Stimulated activated CD4-positive, alpha-beta T cell treated with anti-CD3 and anti-CD28 coated beads, TNF-alpha, amount 100 ng/mL, for 4 hours (primary cell): Measurements from ENCODE around the gene DNMT1.

Experiments used
- DNase-seq, 3 experiments: peaks; one replicate each; pipeline ENCODE4 v3.0.0-alpha.2; 2020; ENCODE audit warnings: low read depth in 3 of 3

The DNMT1 gene

DNA sequence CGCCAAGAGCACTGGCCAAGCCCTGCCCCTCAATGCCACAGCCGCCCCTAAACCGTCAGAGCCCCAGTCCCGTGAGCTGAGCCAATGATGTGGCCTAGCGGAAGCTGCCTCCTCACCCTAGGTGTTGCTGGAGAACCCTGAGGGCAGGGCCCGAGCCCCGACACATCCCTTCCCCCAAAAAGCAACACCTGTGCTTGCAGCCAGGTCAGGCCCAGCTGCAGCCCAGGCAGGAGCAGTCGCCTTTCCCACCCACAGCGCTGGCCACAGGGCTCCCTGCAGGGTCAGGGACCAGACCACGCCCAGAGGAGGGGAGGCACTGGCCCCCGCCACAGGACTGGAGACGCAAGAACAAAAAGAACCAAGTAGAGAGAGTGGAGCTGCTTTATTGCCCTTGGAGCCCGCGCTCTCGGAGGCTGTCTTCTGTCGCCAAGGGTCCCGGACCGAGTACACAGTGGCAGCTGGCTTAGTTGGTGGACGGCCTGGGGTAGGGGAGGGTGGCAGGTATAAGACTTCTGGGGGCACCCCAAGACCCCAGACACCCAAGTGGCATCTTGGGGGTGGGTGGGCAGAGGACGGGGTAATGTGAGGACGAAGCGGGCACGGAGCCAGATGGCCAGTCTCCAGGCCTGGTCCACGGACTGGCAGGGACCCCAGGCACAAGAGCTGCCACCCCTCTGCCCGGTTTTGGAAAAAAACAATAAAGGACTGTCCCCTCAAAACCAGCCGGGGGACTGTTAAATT lies 79.9 kb downstream of the DNMT1 start:
- DNase-seq = no peak

DNA sequence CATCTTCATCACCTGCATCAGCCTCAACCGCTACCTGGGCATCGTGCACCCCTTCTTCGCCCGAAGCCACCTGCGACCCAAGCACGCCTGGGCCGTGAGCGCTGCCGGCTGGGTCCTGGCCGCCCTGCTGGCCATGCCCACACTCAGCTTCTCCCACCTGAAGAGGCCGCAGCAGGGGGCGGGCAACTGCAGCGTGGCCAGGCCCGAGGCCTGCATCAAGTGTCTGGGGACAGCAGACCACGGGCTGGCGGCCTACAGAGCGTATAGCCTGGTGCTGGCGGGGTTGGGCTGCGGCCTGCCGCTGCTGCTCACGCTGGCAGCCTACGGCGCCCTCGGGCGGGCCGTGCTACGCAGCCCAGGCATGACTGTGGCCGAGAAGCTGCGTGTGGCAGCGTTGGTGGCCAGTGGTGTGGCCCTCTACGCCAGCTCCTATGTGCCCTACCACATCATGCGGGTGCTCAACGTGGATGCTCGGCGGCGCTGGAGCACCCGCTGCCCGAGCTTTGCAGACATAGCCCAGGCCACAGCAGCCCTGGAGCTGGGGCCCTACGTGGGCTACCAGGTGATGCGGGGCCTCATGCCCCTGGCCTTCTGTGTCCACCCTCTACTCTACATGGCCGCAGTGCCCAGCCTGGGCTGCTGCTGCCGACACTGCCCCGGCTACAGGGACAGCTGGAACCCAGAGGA lies 80.6 kb downstream of the DNMT1 start:
- no peak for DNase-seq

GRCh38 chr19:10113592-10113963 lies 81.2 kb downstream of the DNMT1 start:
- no peak for DNase-seq

DNA sequence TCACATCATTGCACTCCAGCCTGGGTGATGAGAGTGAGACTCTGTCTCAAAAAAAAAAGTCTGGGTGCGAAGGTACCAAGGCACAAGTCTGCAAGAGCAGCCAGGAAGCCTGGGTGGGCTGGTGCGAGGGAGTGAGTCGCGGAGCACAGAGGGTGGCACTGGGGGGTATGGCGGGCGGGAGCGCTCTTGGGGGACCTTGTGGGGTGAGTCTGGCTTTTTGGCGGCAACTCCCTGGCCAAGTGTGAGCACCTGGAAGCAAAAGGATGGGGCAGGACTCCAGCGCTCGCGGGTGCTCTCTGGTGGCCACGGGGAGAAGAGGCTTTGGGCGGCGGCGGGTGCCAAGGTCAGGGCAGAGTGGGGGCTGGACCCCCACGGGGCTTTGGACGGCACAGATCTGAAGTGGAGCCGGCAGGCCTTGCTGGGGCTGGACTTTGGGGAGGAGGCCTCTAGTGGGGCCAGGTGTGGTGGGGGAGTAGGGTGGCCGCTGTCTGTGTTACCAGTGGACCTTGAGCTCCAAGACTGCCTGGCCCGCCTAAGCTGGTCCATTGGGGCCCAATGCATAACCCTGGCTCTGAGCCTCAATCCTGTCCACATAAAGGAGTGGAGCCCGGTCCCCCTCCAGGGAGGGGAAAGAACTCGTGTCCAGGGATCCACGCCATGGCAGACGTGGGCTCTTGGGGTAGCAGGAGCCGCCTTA lies 81.7 kb downstream of the DNMT1 start:
- DNase-seq = peak; percentile 52 to 63 (median 55)

- DNase-seq = no peak
These were observed 82.6 kb downstream of the DNMT1 start for GRCh38 chr19:10112037-10112761.

- DNase-seq = no peak
These were observed 83.3 kb downstream of the DNMT1 start, which contains the start of gene P2RY11 for GRCh38 chr19:10111405-10111811. Gene P2RY11 (plus strand): TSS chr19:10111693. CDS start chr19:10111722, 29 bp downstream.

DNA sequence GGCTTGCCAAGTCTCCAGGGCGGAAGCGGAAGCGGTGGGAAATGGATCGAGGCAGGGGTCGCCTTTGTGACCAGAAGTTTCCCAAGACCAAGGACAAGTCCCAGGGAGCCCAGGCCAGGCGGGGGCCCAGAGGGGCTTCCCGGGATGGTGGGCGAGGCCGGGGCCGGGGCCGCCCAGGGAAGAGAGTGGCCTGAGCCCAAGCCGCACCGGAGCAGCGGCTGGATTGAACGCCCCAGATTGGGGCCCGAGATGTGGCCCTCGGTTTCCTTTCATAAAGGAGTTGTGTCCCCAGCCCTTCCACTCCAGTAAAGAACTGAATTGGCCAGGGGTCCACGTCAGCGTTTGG lies 83.8 kb downstream of the DNMT1 start:
- DNase-seq = no peak

DNA sequence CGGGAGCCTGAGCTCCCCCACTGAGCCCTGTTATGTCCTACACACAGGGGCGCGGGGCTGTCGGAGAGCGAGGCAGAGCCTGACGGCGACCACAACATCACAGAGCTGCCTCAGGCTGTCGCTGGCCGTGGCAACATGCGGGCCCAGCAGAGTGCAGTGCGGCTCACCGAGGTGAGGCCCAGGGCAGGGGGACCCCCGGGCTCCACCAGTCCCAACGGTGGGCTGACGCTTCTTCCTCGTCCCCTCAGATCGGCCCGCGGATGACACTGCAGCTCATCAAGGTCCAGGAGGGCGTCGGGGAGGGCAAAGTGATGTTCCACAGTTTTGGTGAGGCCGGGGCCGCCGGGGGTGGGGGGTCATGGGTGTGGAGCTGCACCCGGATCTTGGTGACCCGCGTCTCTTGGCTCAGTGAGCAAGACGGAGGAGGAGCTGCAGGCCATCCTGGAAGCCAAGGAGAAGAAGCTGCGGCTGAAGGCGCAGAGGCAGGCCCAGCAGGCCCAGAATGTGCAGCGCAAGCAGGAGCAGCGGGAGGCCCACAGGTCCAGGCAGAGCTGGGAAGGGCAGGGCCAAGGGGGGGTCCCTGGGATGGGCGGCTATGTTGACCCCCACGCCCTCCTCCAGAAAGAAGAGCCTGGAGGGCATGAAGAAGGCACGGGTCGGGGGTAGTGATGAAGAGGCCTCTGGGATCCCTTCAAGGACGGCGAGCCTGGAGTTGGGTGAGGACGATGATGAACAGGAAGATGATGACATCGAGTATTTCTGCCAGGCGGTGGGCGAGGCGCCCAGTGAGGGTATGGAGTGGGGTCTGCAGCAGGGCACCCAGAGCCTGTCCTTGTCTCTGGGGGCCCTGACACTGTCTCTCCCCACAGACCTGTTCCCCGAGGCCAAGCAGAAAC lies 84.4 kb downstream of the DNMT1 start:
- no peak for DNase-seq

DNA sequence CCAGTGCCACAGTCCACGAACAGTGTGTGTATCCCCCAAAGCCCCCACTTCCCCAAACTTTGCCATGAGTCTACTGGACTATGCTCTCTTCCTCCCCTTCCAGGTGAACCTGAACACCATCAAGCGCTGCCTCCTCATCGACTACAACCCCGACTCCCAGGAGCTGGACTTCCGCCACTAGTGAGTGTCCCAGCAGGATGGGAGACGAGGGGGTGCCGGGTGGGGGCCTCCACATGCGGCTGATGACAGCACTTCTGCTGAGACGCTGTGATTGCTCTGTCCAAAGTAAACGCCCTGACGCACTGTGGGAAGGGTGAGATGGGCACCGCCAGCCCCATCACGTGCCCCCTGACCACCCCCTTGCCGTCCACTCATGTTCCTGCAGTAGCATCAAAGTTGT lies 85.2 kb downstream of the DNMT1 start:
- no peak for DNase-seq

GRCh38 chr19:10107817-10108367 lies 86.9 kb downstream of the DNMT1 start:
- DNase-seq = no peak

- DNase-seq = no peak
These were observed 87.5 kb downstream of the DNMT1 start for GRCh38 chr19:10107254-10107653.

GRCh38 chr19:10106100-10106936 lies 88.4 kb downstream of the DNMT1 start, which contains the start of gene PPAN:
Gene PPAN (plus strand): TSS chr19:10106362. CDS start chr19:10106395, 33 bp downstream.
- peak; percentile 89 to 95 (median 92) for DNase-seq

- peak in 2 of 3 experiments; percentile 70 to 77 for DNase-seq
These were observed 89.1 kb downstream of the DNMT1 start for GRCh38 chr19:10105509-10106099.

DNA sequence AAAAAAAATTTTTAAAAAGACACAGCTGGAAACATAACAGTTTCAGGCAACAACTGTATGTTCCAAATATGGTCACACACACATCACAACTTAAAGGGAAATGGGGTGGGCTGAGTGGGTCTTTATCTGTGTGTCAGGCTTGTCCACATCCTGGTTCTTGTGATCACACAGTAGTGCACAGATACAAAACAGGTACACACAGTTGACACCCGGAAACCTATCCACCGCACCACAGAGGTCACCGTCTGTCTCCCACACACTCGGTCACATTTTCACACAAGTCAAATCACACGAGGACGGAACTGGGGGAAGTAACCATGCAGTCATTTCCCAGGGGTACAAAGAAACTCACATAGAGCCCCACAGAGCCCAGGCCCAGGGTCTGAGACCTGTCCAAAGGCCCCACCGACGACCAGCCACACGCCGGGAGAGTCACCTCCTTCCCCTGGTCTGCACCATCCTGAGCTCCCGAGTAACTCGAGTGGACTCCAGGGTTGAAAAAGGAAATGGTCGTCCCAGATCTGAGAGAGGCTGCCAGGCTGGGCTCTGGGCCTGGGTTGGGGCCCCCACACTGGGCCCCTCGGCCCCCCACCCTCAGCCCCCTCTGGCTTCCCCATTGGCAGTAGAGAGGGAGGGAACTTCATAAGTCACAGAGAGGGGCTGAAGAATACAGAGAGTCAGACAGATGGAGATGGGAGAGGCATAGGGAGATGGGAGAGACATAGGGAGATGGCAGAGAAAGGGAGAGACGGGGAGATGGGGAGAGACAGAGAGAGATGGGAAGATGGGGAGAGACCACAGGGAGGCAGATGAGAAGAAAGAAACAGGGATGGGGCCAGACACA lies 89.9 kb downstream of the DNMT1 start:
- DNase-seq = peak in 1 of 3 experiments; percentile 70

DNA sequence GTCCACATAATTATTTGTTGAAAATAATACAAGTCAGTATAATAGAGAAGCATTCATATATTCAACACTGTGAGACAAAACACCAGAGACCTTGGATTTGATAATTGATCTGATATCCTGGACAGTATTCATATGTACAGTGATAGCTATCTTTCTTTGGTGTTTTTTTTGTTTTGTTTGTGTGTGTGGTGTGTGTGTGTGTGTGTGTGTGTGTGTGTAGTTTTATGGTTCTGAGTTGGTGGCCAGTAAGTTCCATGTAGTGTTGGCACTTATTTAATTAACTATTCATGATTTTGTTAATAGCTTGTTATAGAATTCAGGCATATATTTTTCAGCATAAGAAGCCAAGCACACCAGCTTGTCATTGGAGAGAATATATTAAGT lies 90.6 kb downstream of the DNMT1 start:
- DNase-seq = no peak

DNA sequence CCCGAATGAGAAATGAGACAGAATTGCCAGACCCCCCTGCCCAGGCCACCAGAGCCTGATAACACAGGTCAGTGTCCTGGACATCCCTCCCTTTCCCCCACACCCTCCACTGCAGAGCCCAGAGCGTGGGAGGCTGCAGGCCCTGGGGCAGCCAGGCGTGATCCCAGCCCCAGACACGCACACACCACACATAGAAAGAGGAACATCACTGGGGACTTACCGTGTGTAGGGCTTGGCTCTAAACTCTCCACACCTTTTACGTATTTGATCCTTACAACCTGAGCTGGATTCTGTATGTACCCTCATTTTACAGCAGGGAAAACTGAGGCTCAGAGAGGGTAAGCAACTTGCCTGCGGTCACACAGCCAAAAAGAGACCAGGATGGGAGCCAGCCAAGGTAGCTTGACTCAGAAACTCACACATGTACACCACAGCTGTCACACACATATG lies 91.9 kb downstream of the DNMT1 start:
- no peak for DNase-seq

DNA sequence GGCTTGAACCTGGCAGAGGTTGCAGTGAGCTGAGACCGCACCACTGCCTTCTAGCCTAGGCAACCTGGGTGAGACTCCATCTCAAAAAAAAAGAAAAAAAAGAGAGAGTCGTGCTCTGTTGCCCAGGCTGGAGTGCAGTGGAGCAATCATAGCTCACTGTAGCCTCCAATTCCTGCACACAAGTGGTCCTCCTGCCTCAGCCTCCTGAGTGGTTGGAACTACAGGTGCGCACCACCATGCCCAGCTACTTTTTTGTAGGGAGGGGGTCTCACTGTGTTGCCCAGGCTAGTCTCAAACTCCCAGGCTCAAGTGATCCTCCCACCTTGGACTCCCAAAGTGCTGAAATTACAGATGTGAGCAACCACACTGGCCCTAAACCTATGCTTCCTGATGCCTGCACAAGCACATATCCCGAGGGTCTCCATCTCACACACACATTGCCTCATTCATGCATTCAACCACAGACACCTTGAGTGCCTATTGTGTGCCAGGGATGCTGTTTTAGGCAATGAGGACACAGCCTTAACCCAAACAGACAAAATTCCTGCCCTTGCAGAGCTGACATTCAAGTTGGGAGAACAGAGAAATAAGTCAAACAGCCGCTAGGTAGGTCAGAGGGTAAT lies 94.5 kb downstream of the DNMT1 start:
- DNase-seq = no peak

DNA sequence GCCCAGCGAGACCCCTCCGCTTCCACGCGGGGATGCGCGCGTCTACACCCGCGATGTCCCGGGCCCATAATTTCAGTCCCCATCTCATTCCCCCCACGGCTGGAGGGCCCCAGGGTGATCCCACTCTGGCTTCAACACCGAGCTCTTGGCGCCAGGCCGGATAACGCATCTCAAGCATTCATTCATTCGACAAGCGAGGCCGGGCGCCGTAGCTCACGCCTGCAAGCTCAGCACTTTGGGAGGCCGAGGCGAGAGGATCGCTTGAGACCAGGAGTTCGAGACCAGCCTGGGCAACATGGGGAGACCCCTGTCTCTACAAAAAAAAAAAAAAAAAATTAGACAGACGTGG lies 98.2 kb downstream of the DNMT1 start:
- no peak for DNase-seq
